Activated naive CD8-positive, alpha-beta T cell treated with anti-CD3 and anti-CD28 coated beads, Interleukin-2, amount 50 U/mL, for 24 hours (primary cell): Measurements from ENCODE around the gene AFMID.
A peak's percentile ranks its signal among the peaks of the same experiment; 100 is the strongest.
"Not testable (repeated sequence)": the region's sequence is repeated elsewhere in the genome, so short reads cannot be mapped to it uniquely, and the experiment has no call there.

ENCODE experiments used
- ATAC-seq: fragments of 150-1000 bp; cut with Tn5 transposase; one replicate; pipeline ENCODE4 v1.10.0; 2021
- DNase-seq: peaks from one replicate; pipeline ENCODE4 v3.0.0; 2021
- H3K27ac Mint-ChIP-seq: one replicate; pipeline ENCODE4 v1.8.0; 2021; ENCODE audit warnings: mild to moderate bottlenecking, mixed read lengths
- H3K27me3 Mint-ChIP-seq: one replicate; pipeline ENCODE4 v1.8.0; 2021; ENCODE audit warnings: mixed read lengths
- H3K36me3 Mint-ChIP-seq: one replicate; pipeline ENCODE4 v1.8.0; 2021; ENCODE audit warnings: low read depth, mixed read lengths
- H3K4me1 Mint-ChIP-seq: one replicate; pipeline ENCODE4 v1.8.0; 2021; ENCODE audit warnings: mixed read lengths
- H3K4me3 Mint-ChIP-seq: one replicate; pipeline ENCODE4 v1.8.0; 2021; ENCODE audit warnings: mild to moderate bottlenecking, moderate library complexity, mixed read lengths
- H3K9me3 Mint-ChIP-seq: one replicate; pipeline ENCODE4 v1.8.0; 2021; ENCODE audit warnings: mixed read lengths

Gene AFMID

DNA sequence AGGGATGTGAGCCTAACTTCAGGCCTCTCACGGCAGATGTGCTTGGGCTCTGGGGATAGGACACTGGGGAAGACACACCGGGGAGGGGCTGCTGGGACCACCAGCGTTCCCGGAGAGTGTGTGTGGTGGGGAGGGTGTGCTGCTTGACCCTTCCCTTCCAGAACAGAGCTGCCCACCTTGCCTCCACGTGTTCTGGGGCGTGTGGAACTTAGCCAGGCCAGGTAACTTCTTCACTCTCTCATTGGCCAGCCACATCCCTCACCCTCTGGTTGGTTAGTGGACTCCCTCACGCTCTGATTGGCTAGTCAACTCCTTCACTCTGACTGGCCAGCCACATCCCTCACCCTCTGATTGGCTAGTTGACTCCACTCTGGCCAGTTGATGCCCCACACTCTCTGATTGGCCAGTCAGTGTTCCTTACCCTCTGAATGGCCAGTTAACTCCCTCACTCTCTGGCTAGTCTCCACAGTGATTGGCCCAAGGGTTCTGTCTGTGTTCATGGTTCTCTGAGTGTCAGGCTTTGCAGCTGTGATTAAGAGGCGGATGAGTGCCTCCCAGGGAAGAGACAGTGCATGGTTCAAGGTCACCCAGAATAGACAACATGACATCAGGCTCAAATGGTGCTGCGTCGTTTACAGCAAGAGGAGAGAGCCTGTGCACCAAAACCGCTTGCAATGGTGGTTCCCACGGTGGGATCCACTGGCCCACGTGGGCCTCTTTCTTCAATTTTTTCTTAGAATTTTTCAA is 54.3 kb downstream of the AFMID start:
- DNase-seq = no peak
- Mint-ChIP-seq H3K27me3 (peaks cover 2% of the 10 kb centered on the region), H3K9me3 (no peaks in the 10 kb centered on the region), H3K27ac (no peak overlapping the region), H3K36me3 (no peaks in the 10 kb centered on the region), H3K4me3 (no peak overlapping the region), H3K4me1 (peaks cover 3% of the 10 kb centered on the region)
- peak; percentile 38 for ATAC-seq

DNA sequence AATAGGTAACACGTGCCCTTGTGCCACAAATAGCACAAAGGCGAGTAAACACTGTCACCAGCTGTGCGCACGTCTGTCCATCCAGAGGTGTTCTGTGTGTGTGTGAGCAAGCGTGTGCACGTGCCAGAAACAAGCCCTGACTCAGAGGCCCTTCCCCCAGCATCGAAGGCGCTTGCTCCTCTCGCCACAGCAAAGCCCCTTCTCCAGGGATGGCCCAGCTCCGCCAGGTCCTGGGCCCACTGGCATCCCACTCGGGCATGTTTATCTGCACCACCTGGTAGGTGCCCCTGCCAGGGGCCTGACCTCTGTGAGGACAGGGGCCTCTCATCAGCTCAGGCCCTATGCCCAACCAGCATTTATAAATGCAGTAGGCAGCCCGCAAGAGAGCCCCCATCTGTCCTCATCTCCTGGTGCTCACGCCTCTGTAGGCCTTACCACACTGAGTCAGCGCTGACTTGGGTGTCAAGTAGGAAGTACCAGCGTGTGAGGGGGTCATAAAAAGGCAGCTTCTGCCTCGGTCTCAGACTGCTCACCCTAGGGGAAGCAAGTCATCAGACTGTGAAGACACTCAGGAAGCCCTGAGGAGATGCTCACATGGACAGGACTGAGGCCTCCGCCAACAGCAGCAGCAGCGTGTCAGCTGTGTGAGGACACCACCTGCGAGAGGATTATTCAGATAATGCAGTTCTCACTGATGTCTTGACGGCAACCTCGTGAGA is 55.0 kb downstream of the AFMID start:
- H3K4me3 Mint-ChIP-seq = no peak overlapping the region

GRCh38 chr17:78247304-78247703 is 60.1 kb downstream of the AFMID start:
- ATAC-seq (no peak), DNase-seq (no peak)
- H3K27me3 Mint-ChIP-seq = peaks cover 2% of the 10 kb centered on the region
- H3K4me3 Mint-ChIP-seq = no peak overlapping the region
- H3K9me3 Mint-ChIP-seq = no peaks in the 10 kb centered on the region
- peaks cover 16% of the 10 kb centered on the region for H3K4me1 Mint-ChIP-seq
- H3K36me3 Mint-ChIP-seq = no peaks in the 10 kb centered on the region
- no peak overlapping the region for H3K27ac Mint-ChIP-seq

More for the DNA sequence above, 55.0 kb downstream of the AFMID start:
- ATAC-seq = peak; percentile 59
- no peaks in the 10 kb centered on the region for H3K36me3 Mint-ChIP-seq
- no peaks in the 10 kb centered on the region for H3K9me3 Mint-ChIP-seq
- peaks cover 3% of the 10 kb centered on the region for H3K4me1 Mint-ChIP-seq
- H3K27ac Mint-ChIP-seq = no peak overlapping the region
- H3K27me3 Mint-ChIP-seq = peaks cover 2% of the 10 kb centered on the region
- no peak for DNase-seq

DNA sequence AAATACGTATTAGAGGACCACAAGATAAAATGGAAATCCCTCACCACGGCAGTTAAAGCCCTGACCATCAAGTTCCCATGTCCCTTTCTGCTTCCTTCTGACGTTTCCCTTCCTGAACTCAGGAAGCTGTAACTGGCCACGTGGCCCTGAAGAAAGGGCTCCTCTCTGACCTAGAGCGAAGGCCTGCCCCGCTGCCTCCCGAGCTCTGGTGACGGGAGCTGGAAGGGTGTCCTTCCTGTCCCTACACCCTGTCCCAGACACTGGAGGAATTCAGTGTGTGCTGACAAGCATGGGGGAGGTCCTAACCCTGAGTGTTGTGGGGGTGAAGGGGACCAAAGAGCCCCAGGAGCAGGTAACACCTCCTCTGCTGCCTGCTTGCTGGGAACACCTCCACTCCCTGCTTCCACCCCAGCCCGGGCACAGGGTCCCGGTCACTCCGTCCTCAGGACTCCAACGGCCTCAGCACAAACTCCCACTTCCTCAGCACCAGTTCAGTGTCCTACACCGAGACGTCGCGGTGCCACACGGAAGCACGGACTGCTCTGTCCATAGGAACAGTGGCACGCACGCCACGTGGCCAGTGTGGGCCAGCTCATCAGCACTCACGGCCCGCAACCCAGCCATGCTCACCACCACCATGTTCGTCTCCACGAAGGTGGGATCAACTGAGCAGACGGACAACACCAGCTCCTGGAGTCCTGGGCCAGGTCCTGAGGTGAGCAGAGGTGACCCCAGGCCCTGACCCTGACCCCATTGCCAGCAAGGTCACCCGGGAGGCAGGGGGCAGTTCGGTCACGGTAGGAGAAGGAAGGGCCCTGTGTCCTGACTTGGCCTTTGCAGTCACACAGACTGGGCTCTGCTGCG is 61.1 kb downstream of the AFMID start:
- no peaks in the 10 kb centered on the region for H3K9me3 Mint-ChIP-seq
- no peaks in the 10 kb centered on the region for H3K36me3 Mint-ChIP-seq
- peaks cover 2% of the 10 kb centered on the region for H3K27me3 Mint-ChIP-seq
- H3K4me1 Mint-ChIP-seq = peaks cover 26% of the 10 kb centered on the region
- no peak overlapping the region for H3K4me3 Mint-ChIP-seq
- no peak overlapping the region for H3K27ac Mint-ChIP-seq
- DNase-seq (no peak), ATAC-seq (no peak)

DNA sequence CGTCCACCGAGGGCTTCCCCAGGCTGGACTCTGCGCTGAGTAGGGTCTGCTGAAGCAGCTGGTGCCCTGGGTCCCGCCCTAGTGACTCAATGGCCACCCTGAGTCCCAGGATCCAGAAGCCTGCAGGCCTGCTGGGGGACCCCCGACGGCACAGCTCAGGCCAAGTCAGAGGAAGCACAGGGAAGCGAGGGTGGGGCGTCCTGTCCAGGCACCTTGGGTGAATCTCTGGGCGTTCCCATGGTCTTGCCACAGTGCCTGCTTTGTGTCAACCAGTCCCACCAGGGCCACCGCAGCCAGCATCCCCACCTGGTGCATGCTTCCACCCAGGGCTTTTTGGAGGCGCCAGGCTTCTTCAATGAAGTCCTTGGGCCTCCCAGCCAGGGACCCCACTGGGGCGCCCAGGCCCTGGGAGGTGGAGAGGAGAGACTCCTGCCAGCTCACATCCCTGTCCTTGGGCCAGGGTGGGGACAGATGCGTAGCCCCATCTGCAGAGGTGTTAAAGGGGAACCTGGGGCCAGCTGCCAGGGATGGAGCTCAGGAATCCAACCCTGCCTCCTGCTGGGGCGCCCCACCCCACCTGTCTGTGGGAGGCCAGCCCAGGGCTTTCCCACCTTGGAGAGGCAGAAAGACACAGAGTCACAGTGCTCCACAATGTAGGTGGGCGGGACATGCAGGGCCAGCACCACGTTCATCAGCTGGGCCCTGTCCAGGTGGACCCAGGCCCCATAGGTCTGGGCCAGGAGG is 62.1 kb downstream of the AFMID start:
- H3K9me3 Mint-ChIP-seq = no peaks in the 10 kb centered on the region
- no peak overlapping the region for H3K27ac Mint-ChIP-seq
- no peak overlapping the region for H3K4me3 Mint-ChIP-seq
- ATAC-seq = no peak
- H3K4me1 Mint-ChIP-seq = peaks cover 29% of the 10 kb centered on the region
- H3K27me3 Mint-ChIP-seq = peaks cover 2% of the 10 kb centered on the region
- no peaks in the 10 kb centered on the region for H3K36me3 Mint-ChIP-seq
- DNase-seq = no peak

GRCh38 chr17:78249818-78250806 is 63.0 kb downstream of the AFMID start:
- ATAC-seq = no peak
- Mint-ChIP-seq H3K27ac (no peak overlapping the region), H3K36me3 (no peaks in the 10 kb centered on the region), H3K27me3 (peaks cover 2% of the 10 kb centered on the region), H3K4me1 (peaks cover 34% of the 10 kb centered on the region), H3K9me3 (no peaks in the 10 kb centered on the region), H3K4me3 (no peak overlapping the region)
- no peak for DNase-seq

- Mint-ChIP-seq H3K27me3 (no peaks in the 10 kb centered on the region), H3K27ac (no peak overlapping the region), H3K4me1 (peaks cover 34% of the 10 kb centered on the region), H3K36me3 (no peaks in the 10 kb centered on the region), H3K9me3 (no peaks in the 10 kb centered on the region), H3K4me3 (no peak overlapping the region)
- peak; percentile 82 for ATAC-seq
- peak; percentile 90 for DNase-seq
Observed at GRCh38 chr17:78250891-78251772, 64.0 kb downstream of the AFMID start.

DNA sequence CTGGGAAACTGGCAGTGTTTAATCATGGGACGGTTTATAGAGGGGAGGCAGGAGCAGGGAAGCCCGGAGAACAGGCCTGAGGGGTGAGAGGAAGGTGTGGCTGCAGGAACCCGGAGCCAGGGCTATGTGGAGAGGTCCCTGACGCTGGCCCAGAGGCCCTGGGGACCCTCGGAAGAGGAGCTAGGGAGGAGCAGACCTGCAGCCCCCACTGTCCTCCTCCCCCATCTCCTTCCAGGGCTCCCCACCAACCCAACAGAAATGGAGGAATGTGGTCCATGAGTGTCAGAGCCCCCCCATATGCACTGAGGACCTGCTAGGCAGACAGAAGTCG is 64.6 kb downstream of the AFMID start:
- Mint-ChIP-seq H3K36me3 (no peaks in the 10 kb centered on the region), H3K9me3 (no peaks in the 10 kb centered on the region), H3K4me3 (no peak overlapping the region), H3K27ac (no peak overlapping the region), H3K27me3 (no peaks in the 10 kb centered on the region), H3K4me1 (peaks cover 34% of the 10 kb centered on the region)
- ATAC-seq (no peak), DNase-seq (no peak)

DNA sequence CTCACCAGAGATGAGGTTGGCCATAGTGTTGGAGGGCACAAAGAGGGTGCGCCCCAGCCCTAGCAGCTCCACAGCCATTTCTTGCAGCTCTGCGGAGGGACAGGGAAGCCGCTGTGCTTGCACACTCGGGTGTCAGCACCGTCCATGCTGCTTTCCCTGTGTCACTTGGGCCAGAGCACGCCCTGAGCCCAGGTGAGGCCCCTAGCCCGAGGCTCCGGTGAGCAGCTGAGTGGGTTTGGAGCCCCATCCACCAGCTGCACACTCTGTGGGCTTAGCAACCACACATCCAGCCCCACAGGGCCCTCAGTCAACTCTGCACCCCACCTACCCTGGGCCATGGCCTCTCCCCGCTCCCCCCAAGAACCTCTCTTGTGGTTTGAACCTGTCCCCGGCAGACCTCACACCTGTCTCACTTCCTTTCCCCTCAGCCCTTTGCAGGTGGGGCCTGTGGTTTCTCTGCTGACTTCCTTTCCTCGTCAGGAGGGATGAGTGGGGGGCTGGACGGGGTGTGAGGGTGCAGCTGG is 65.0 kb downstream of the AFMID start:
- ATAC-seq = no peak
- Mint-ChIP-seq H3K36me3 (no peaks in the 10 kb centered on the region), H3K27me3 (no peaks in the 10 kb centered on the region), H3K4me1 (peaks cover 34% of the 10 kb centered on the region), H3K4me3 (peak overlapping the region; percentile 77), H3K27ac (peak overlapping the region; percentile 39), H3K9me3 (no peaks in the 10 kb centered on the region)
- DNase-seq = peak; percentile 26

GRCh38 chr17:78252701-78253635 is 65.8 kb downstream of the AFMID start:
- Mint-ChIP-seq H3K9me3 (no peaks in the 10 kb centered on the region), H3K36me3 (no peaks in the 10 kb centered on the region), H3K27me3 (no peaks in the 10 kb centered on the region), H3K4me1 (peaks cover 40% of the 10 kb centered on the region), H3K4me3 (peak overlapping the region; percentile 77), H3K27ac (peak overlapping the region; percentile 70)
- ATAC-seq (no peak), DNase-seq (no peak)

DNA sequence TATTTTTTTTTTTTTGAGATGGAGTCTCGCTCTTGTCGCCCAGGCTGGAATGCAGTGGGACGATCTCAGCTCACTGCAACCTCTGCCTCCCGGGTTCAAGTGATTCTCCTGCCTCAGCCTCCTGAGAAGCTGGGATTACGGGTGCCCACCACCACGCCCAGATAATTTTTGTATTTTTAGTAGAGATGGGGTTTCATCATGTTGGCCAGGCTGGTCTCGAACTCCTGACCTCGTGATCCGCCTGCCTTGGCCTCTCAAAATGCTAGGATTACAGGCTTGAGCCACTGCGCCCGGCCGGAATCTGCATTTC is 66.4 kb downstream of the AFMID start:
- Mint-ChIP-seq H3K27ac (peak overlapping the region; percentile 60), H3K4me3 (peak overlapping the region; percentile 77), H3K4me1 (peaks cover 43% of the 10 kb centered on the region)
- ATAC-seq, H3K9me3 Mint-ChIP-seq, DNase-seq, H3K36me3 Mint-ChIP-seq, H3K27me3 Mint-ChIP-seq: not testable (repeated sequence)
